Stomach (tissue), 9 donors: ENCODE results near the gene MRPS6. TPM values are rescaled to one million over a fixed set of nuclear protein-coding genes. Genes with fewer than 3 reads are reported as not detected.

Experiments
- DNase-seq, 2 donors: peaks; one replicate each; pipeline versions ENCODE4 v3.0.0 to v3.0.0-alpha.2; 2013 to 2019
- H3K27ac ChIP-seq, 5 donors: fragments of 200-600 bp in 4 of 5; sonication (generic) in 4 of 5; one replicate each; pipeline ENCODE4 v1.5.1; 2013 to 2019; ENCODE audit warnings: mild to moderate bottlenecking in 1 of 5, moderate library complexity in 1 of 5
- H3K27me3 ChIP-seq, 3 donors: fragments of 200-600 bp; sonication (generic); one replicate each; pipeline ENCODE4 v1.5.1; 2017 to 2019; ENCODE audit warnings: mixed run types in 1 of 3
- H3K36me3 ChIP-seq, 4 donors: fragments of 200-600 bp; sonication (generic); 1 replicate in 3 of 4; 2 replicates in 1 of 4; pipeline ENCODE4 v1.5.1; 2016 to 2019
- H3K4me1 ChIP-seq, 4 donors: fragments of 200-600 bp; sonication (generic); one replicate each; pipeline ENCODE4 v1.5.1; 2016 to 2019
- H3K4me3 ChIP-seq, 4 donors: fragments of 200-600 bp; sonication (generic) in 3 of 4; one replicate each; pipeline ENCODE4 v1.5.1; 2016 to 2019; ENCODE audit warnings: mild to moderate bottlenecking in 1 of 4
- H3K9me3 ChIP-seq, 4 donors: fragments of 200-600 bp; sonication (generic); one replicate each; pipeline ENCODE4 v1.5.1; 2016 to 2019
- EP300 ChIP-seq: sonication (generic); formaldehyde crosslinking; IDR thresholded peaks from one replicate; pipeline ENCODE4 v1.6.1; 2017; ENCODE audit warnings: antibody characterized with exemption
- POLR2A ChIP-seq, 4 donors: fragments of 450-650 bp; IDR thresholded peaks; one replicate each; pipeline ENCODE4 v1.6.1; 2016; ENCODE audit warnings: antibody characterized with exemption in 4 of 4, control low read depth in 2 of 4, mild to moderate bottlenecking in 1 of 4, moderate library complexity in 1 of 4
- POLR2AphosphoS5 ChIP-seq, 3 donors: sonication (generic); formaldehyde crosslinking; IDR thresholded peaks; one replicate each; pipeline ENCODE4 v1.6.1; 2016; ENCODE audit warnings: antibody characterized with exemption in 3 of 3
- WGBS, 5 donors: extraction: QIAGEN DNeasy Blood & Tissue Kit in 3 of 5; methylation state at CpG; one replicate each; pipeline versions ENCODE4 v1.1.5 to v1.1.7; 2013 to 2018; 5-methylcytosine and 5-hydroxymethylcytosine counted together
- intact Hi-C: fragments of 100-400 bp; cut with DNase I; formaldehyde crosslinking; loops from one replicate; pipeline ENCODE4 v1.15.1; 2023; ENCODE audit warnings: low total_unique reads
- polyA plus RNA-seq, 3 donors: library from polyadenylated mRNA; stranded (reverse); fragments of 200-250 nt; gene quantifications; one replicate each; pipeline ENCODE4 v1.2.3, GENCODE V29; 2013
- total RNA-seq, 5 donors: library from RNA; depleted of rRNA; stranded (reverse); fragments of >200 nt; gene quantifications; one replicate each; pipeline versions ENCODE4 v1.1.0 to v1.2.3, GENCODE V29; 2014 to 2016
- TF ChIP-seq, protein P1 (sequence below), 7 experiments: fragments of 450-650 bp in 4 of 7; fragments of 200-600 bp in 3 of 7; sonication (generic) in 3 of 7; IDR thresholded peaks; one replicate each; pipeline ENCODE4 v1.5.1; 2016 to 2019; ENCODE audit warnings: antibody characterized with exemption in 7 of 7, control low read depth in 2 of 7, mild to moderate bottlenecking in 1 of 7
- donor health status: healthy with polysubstance abuse.
- donor health status: Bipolar disorder and iron deficiency.
- donor health status: healthy.

MRPS6 gene
- total and polyA plus RNA-seq, 8 donors, result 21.3 to 219 (median 51.3) TPM

GRCh38 chr21:34077888-34078287, 4.5 kb downstream of the MRPS6 start:
- H3K36me3 ChIP-seq, result no peaks in the 10 kb centered on the region
- H3K4me1 ChIP-seq, result peaks cover 42 to 83% (median 67%) of the 10 kb centered on the region in 4 donors
- no peaks in the 10 kb centered on the region for H3K27me3 ChIP-seq
- WGBS, 5 donors, result 64 to 91% (median 76%) methylated on average over 1 of the region's 1 CpG
- no peak overlapping the region for H3K4me3 ChIP-seq
- intact Hi-C loops, result no loop called here
- DNase-seq, result no peak
- no peak for TF ChIP-seq EP300
- TF ChIP-seq, protein P1, sequence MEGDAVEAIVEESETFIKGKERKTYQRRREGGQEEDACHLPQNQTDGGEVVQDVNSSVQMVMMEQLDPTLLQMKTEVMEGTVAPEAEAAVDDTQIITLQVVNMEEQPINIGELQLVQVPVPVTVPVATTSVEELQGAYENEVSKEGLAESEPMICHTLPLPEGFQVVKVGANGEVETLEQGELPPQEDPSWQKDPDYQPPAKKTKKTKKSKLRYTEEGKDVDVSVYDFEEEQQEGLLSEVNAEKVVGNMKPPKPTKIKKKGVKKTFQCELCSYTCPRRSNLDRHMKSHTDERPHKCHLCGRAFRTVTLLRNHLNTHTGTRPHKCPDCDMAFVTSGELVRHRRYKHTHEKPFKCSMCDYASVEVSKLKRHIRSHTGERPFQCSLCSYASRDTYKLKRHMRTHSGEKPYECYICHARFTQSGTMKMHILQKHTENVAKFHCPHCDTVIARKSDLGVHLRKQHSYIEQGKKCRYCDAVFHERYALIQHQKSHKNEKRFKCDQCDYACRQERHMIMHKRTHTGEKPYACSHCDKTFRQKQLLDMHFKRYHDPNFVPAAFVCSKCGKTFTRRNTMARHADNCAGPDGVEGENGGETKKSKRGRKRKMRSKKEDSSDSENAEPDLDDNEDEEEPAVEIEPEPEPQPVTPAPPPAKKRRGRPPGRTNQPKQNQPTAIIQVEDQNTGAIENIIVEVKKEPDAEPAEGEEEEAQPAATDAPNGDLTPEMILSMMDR (IDR thresholded peaks at IDR 0.05), result no peak
- no peak for TF ChIP-seq POLR2A (IDR thresholded peaks at IDR 0.05)
- TF ChIP-seq POLR2AphosphoS5 (IDR thresholded peaks at IDR 0.05), result no peak
- no peak overlapping the region for H3K27ac ChIP-seq
- no peaks in the 10 kb centered on the region for H3K9me3 ChIP-seq

DNA sequence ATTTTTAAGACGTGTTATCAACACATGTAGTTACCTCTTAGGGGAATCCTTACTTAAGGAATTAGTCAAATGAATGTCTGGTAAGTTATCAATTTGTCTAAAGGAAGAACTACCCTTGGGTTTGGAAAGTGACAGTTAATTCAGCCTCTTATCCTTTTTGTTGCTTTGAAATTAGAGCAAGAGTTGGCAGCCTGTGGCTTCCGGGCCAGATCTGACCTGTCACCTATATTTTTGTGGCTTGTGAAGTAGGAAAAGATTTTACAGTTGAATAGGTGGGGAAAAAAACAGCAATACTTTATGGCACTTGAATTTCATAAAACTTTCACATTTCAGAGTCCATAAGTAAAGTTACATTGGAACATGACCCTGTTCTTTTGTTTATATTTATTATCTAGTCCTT, 5.5 kb downstream of the MRPS6 start:
- peak in 1 of 2 donors; percentile 33 for DNase-seq
- Histone ChIP-seq H3K27me3 (no peaks in the 10 kb centered on the region), H3K4me3 (no peak overlapping the region), H3K4me1 (peaks cover 45 to 91% (median 72%) of the 10 kb centered on the region in 4 donors), H3K27ac (no peak overlapping the region), H3K36me3 (no peaks in the 10 kb centered on the region), H3K9me3 (no peaks in the 10 kb centered on the region)
- intact Hi-C loops, result no loop called here
- no peak for TF ChIP-seq POLR2A (IDR thresholded peaks at IDR 0.05)
- TF ChIP-seq, protein P1 (IDR thresholded peaks at IDR 0.05), result no peak
- no peak for TF ChIP-seq POLR2AphosphoS5 (IDR thresholded peaks at IDR 0.05)
- TF ChIP-seq EP300, result no peak
- WGBS, 5 donors, result 34 to 55% (median 47%) methylated on average over 2 of the region's 2 CpGs

- Histone ChIP-seq H3K4me1 (peaks cover 31 to 90% (median 64%) of the 10 kb centered on the region in 4 donors), H3K27ac (no peak overlapping the region), H3K27me3 (no peaks in the 10 kb centered on the region), H3K9me3 (no peaks in the 10 kb centered on the region), H3K4me3 (no peak overlapping the region), H3K36me3 (no peaks in the 10 kb centered on the region)
- 88 to 98% (median 97%) methylated on average over 5 of the region's 5 CpGs for WGBS, 5 donors
- intact Hi-C loops, result loop anchor here (10.0 kb wide), 1 partner anchor 104 kb away; no protein-coding TSS in a partner anchor
- TF ChIP-seq POLR2A (IDR thresholded peaks at IDR 0.05), result no peak
- TF ChIP-seq POLR2AphosphoS5 (IDR thresholded peaks at IDR 0.05), result no peak
- TF ChIP-seq EP300, result no peak
- TF ChIP-seq, protein P1 (IDR thresholded peaks at IDR 0.05), result no peak
- DNase-seq, result no peak
Observed at GRCh38 chr21:34080710-34081109, 7.3 kb downstream of the MRPS6 start.

GRCh38 chr21:34082769-34083168, 9.4 kb downstream of the MRPS6 start:
- H3K27ac ChIP-seq, result no peak overlapping the region
- no peak overlapping the region for H3K4me3 ChIP-seq
- peaks cover 31 to 86% (median 65%) of the 10 kb centered on the region in 4 donors for H3K4me1 ChIP-seq
- H3K9me3 ChIP-seq, result no peaks in the 10 kb centered on the region
- H3K36me3 ChIP-seq, result no peaks in the 10 kb centered on the region
- WGBS, 5 donors, result 49 to 73% (median 61%) methylated on average over 4 of the region's 4 CpGs
- no peak for DNase-seq
- no peaks in the 10 kb centered on the region for H3K27me3 ChIP-seq
- TF ChIP-seq, protein P1 (IDR thresholded peaks at IDR 0.05), result no peak
- TF ChIP-seq POLR2A (IDR thresholded peaks at IDR 0.05) (no peak), EP300 (no peak), POLR2AphosphoS5 (IDR thresholded peaks at IDR 0.05) (no peak)
- intact Hi-C loops, result loop anchor here (10.0 kb wide), 1 partner anchor 102 kb away; no protein-coding TSS in a partner anchor
